HTR-8/SVneo (cell line): ENCODE results near the gene MTHFS.
"Not testable (repeated sequence)": the region's sequence is repeated elsewhere in the genome, so short reads cannot be mapped to it uniquely, and the experiment has no call there.

Experiments
- DNase-seq: peaks from one replicate; pipeline ENCODE4 v3.0.0; 2011; ENCODE audit warnings: low spot score, mixed read lengths; ENCODE audit not compliant: insufficient read length
- FAIRE-seq: peaks from 2 replicates; lab custom pipeline; 2011; peaks lifted over from hg19 to GRCh38; lab: Jason Lieb, UNC

Gene MTHFS

DNA sequence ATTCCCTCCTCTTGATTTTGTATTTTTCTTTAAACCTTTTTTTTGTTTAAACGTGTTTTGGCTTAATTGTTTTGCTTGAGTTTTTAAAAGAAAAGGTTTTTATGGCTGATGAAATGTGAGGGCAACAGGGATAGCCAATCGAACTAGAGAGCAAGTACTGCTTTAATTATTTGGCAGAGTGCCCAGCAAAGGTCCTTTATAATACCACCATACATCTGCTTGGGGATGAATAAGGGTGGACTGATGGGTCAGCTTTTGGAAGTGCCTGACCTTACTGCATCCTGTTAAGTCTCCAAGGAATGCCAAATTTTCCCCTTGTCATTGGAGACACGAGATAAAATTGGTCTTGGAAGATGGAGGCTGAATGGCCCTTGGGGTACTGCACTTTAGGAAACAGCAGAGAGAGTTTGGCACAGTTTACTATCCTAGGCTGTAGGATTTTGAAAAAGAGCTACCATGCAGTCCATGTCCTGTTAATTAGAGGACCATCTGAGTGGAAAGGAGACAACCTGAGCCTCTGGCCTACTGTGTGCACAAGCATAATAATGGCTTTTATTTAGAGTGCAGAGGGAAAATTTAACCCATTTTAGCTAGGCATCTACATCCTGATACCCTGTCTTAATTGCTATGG is 19.8 kb upstream of the MTHFS start:
- FAIRE-seq (no peak), DNase-seq (no peak)

DNA sequence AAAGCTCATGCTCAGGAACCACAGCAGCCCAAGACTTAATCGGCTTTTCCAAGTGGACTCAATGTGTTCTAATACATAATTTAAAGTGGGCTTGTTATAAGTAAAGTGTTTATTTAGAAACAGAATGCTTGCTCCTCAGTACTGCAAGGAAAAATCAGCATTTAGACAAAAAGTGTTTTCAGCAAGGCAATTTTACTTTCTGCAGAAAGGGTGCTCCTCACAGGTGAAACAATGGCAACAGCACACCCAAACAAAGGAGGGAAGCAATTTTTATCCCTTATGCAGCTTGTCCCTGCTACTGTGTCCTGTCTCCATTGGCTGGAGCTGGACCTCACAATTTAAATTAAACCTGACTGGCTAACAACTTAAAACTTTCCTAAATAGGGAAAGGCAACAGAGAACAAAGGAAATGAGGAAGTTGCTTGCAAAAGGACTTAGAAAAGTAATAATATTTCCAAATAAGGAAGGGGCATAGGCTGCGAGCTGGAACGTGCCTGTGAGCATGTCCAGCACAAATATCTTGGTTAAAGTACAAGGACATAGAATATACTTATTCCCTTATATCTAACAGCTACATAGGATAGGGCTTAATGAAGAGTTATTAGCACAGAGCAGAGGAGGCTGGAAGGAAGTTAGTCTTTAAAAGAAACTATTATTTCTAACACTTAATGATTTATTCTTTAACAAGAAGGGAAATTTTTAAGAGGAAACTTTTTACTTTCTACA is 19.1 kb upstream of the MTHFS start:
- not testable (repeated sequence) for DNase-seq, FAIRE-seq

DNA sequence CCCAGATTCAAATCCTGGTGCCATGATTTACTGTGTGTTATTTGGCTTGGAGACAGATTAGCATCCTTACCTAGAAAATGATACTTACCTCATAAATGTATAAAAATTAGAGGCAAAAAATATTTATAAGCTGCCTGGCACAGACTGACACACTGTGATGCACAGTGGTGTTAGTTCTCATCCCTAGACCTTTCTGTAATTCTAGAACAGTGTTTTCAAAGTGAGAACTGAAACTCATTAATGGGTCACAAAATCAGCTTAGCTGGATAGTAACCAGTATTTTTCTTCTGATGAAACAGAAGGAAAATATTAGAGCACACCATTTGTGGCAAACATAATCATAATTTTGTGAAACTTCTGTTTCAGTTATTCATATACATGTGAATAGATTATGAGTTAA is 17.9 kb upstream of the MTHFS start:
- DNase-seq (no peak), FAIRE-seq (no peak)

DNA sequence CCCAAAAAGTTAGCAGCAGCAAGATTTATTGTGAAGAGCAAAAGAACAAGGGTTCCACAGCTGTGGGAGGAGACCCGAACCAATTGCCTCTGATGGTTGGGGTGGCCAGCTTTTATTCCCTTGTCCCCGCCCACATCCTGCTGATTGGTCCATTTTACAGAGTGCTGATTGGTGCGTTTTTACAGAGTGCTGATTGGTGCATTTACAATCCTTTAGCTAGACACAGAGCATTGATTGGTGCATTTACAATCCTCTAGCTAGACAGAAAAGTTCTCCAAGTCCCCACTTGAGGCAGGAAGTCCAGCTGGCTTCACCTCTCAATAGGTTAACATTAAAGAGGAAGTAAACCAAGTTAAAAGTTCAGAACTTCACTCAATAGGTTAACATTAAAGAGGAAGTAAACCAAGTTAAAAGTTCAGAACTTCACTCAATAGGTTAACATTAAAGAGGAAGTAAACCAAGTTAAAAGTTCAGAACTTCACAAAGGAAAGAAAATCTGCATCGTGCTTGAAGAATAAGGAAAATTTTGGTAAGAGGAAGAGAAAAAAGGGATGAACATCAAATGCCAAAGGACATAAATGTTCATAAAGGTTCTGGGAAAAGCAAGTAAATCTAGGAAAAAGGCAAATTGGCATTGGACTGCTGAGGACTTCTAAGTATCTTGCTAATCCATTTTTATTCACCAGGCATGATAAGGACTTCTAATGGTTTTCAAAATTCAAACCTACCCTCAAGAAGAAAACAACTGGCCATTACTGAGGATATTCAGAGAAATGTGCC is 12.9 kb upstream of the MTHFS start:
- FAIRE-seq, DNase-seq: not testable (repeated sequence)

DNA sequence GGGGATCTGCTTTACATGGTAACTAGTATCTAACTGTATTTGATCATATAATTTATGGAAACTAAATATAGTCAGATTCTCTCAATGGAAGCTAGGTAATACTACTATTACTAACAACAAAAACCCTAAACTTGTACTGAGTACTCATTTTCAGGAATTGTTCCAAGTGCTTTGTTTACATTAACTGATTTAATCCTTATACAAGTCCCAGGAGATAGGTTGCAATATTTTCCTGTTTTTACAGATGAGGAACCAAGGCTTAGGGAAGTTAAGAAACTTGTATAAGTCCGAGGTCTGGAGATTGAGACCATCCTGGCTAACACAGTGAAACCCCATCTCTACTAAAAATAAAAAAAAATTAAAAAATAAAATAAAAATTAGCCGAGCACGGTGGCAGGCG is 7.5 kb upstream of the MTHFS start:
- no peak for FAIRE-seq

DNA sequence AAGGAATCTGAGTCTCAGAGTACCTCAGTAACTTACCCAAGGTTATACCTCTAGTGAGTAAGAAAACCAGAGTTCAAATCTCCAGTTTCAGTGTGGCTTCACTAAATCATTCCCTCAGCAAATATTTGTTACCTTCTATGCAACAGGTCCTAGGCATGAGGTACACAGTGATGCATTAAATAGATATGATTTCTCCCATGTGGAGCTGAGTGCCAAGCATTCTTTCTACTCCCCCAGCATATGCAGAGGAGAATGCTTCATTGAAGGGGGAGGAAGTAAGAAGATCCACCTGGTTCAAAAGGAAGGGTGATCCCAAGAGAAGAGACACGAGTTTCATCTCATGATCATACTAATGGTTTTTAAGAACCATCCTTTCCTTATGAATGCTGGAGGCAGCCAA is 6.8 kb upstream of the MTHFS start:
- FAIRE-seq = no peak
- DNase-seq = no peak

More for the DNA sequence above, 7.5 kb upstream of the MTHFS start:
- DNase-seq = no peak

DNA sequence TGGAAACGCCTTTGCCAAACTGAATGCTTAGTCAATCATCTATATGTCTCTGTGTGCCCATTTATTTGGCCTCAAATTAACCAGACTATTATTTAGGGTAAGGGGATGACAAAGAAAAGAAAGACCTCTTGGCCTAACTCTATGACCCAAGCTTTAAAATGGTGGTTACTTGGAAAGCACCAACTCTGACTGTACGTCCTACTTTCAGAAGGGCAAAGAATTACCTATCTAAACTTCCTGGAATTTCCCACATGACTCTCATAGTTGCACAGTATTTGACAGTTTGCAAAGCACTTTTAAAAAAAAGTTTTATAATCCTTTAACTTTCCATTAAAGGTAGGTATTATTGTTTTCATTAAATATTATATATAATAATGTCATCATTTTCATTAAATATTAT is 6.3 kb upstream of the MTHFS start:
- FAIRE-seq = no peak
- DNase-seq = no peak

DNA sequence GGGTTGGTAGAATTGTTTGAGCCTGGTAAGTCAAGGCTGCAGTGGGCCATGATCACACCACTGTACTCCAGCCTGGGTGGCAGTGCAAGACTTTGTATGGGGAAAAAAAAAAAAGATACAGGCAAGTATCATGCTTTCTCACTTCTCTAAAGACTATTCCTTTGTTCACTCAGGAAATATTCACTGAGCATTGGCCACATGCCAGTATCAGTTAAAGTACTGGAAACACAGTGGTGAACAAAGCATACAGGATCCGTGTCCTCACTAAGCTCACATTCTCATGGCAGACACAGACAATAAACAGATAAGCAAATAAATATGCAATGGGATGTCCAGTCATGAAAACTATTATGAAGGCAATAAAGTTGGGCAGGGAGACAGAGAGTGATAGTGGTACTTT is 5.1 kb upstream of the MTHFS start:
- no peak for FAIRE-seq
- DNase-seq = no peak

DNA sequence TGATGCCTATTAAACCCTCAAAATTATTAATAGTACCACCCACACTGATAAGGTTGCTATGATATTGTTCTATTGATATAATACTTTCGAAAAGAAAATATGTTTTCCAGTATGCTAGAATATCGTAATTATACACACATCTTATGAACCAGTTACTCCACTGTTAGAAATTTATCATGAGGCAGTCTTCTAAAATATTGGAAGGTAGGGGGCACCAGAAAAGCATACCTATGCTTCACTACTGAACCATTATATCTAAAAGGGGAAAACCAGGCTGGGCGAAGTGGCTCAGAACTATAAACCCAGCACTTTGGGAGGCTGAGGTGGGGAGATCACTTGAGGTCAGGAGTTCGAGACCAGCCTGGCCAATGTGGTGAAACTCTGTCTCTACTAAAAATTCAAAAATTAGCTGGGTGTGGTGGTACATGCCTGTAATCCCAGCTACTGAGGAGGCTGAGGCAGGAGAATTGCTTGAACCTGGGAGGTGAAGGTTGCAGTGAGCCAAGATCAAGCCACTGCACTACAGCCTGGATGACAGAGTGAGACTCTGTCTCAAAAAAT is 4.1 kb upstream of the MTHFS start:
- not testable (repeated sequence) for FAIRE-seq, DNase-seq

DNA sequence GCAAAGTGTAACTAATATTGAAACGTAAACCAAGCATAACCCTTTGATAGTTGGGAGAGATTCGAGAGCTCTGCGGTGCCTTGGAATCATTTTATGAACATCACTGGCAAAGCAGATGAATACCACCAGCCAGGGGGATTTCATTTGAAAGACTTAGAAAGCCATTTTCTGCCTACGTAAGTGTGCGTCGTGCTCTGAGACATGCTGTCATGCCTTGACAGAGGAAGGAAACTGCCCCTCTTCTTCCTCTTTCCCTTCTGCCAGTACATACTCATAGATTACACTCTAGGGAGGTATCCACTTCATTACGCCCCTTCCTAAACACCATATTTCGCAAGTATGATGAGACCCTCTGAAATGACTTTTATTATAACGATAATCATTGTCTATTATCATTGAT is 3.3 kb upstream of the MTHFS start:
- DNase-seq (no peak), FAIRE-seq (no peak)

DNA sequence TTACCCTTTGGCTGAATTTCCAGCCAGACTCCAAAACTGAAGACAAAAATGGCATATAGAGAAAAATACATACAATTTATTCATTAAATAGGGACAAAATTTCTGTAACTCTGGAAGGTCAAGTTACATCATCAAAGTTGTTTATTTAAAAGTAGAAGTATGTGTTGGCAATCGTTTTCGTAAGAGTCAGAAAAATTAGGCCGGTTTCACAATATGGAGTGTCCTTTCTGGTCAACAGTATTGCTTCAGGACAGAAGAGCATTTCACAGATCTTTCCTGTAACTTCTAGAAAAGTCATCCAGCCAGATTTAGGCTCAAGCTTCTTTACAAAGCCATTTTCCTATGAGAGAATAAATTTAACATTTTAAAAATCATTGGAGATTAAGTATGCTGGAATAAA is 2.0 kb upstream of the MTHFS start:
- FAIRE-seq, DNase-seq: not testable (repeated sequence)

DNA sequence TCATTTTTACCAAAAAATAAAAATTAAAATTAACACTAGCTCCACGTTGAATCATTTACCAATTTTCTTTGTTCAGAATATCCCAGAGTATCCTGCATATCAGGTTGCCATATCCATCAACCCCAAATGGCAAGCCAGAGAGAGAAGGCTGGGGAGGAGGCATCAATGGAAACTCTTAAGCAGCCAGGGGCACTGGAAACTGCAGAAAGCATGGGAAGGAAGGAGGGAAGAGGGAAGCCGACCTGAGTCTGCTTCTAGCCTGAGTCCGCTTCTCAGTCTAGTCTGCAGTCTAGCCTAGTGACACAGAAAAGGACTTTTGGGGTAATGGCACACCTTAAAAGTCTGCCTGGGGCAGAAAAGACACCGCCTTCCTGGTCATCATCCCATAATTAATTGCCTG is 1.6 kb upstream of the MTHFS start:
- no peak for FAIRE-seq
- DNase-seq = no peak

DNA sequence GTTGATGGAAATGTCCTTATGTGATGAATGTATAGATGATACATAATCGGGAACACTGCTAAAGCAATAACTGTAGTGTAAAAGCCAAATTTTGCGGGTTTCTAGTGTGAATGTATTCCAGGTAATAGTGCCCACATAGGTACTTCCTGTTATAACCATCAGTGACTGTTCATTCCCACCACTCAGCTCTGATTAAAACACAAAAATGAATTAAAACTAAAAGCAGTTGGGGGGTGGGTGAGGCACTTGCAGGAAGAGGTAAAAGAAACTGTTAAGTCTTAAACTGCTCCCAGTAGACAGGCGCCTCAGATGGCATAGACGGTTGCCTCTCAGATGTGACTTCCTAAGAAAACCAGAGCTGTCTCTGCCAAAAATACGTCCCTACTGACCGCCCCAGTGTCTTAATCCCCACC is 893 bp upstream of the MTHFS start:
- FAIRE-seq (no peak), DNase-seq (no peak)

DNA sequence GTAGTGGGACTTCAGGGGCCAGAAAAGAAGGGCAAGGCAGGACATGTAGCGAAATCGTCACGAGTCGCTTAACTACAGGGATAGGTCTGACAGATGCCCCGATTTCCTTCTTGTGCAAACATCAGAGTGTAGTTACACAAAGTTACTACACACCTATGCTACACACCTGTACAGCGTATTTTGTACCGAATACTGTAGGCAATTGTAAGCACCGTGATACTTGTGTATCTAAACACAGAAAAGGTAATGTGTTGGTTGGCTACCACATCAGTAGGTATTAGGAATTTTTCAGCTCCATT is 515 bp upstream of the MTHFS start:
- no peak for FAIRE-seq
- DNase-seq = no peak

DNA sequence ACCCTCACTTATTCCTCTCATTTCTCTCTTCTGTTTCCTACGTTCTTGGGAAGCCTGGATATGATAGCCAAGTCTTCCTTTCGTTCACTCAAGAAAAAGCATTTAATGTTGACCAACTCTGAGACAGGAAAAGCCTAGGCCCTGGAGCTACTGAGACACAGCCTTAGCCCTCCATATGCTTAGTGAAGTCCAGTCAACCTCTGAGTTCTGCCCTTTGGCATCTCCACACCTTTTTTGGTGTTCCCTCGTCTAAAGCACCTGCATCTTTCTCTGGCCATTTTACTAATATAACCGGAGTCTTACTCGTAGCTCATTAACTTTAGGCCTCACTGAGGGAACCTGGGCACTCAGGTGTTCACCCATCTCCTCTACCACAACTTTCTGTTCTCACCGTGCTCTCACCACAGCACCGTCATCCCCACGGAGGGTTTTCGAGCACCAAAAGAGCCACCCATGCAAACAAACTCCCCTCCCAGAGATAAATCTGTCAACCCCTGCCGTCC is 632 bp downstream of the MTHFS start:
- FAIRE-seq (no peak), DNase-seq (no peak)

DNA sequence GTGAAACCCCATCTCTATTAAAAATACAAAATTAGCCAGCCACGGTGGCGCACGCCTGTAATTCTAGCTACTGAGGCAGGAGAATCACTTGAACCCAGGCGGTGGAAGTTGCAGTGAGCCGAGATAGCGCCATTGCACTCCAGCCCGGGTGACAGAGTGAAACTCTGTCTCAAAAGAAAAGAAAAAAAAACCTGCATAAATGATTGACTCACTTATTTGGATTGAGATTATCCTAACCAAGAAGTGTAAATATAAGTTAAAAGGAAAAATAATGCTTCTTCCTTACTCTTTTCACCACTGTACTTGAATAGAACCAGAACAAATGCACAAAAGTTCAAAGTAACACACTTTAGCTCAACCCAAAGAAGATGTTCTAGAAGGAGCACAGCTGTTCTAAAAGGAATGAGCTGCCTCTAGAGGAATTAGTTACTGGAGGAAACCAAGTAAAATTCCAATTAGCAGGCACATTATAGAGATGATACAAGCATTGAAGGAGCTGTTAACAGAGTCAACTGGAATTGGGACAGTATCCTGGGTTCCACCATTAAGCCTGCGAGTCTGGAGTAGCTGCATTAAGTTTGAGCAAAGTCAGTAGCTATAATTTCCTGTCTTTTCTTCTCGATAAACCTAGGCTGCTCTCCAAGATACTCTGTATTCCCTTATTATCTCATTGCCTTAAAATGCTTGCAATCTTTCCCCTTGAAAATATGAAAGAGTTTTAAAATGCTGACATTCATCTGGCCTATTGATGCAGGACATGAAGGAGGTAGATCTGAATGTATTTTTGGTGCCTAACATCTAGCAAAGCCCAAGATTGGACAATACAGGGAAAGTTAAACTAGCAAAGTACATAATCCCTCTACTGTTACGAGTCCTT is 9.5 kb downstream of the MTHFS start:
- no peak for DNase-seq
- no peak for FAIRE-seq

DNA sequence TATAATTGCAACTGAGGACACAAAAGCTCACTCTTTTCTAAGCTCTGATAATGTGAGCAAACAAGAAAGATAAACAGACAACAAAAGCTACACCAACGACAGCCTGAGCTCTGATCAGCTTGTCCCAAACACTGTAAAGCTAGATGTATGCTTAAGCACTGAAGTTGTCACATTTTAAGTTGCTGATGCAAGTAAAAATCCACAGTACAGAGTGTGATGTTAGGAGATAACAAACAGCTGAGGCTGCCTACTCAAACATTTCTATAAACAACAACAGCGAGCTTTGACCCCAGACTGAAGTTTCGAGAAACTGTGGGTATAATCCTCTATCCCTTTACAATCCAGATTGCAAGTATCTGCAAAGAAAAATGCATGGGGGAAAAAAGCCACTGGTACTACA is 10.7 kb downstream of the MTHFS start:
- FAIRE-seq (no peak), DNase-seq (no peak)

DNA sequence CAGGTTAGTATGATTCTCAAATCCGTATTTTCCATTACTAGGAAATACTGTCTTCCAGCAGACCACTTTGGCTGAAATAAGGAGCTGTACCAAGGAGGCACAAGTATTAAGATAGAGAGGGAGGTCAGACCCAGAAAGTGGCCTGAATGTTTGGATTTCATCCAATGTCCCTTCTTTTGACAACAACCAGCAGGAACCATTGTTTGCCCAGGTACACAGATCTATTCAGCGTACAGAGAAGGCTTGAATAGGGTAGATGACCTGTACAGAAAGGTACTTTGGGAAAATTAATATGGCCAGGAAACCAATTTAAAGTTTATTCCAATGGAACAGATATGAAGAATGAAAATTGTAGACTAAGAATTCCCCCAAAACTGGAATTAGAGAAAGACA is 12.6 kb downstream of the MTHFS start:
- no peak for DNase-seq
- no peak for FAIRE-seq

DNA sequence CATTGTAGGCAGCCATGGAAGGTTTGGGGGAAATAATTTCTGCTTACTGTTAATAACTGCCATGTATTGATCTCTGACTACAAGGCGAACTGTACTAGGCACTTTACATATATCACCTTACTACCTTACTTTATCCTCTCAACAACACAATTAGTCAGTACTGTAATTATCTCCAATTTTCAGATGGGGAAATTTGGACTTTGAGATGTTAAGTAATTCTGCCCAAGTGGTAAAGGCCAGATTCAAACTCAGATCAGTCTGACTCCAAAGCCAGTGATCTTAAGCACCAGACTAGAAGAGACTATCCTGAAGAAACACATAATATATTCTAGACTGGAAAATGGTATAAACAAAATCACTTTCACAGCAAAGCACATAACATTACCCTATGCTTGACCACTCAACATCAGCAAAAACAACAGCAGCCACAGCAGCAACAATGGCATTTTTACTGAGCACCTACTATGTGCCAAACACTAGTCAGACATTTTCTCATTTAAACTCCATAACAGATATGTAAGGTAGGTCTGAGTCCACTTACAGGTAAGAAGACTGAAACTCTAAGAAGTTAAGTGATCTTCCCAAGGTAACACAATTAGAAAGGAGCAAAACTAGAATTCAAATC is 13.1 kb downstream of the MTHFS start:
- DNase-seq (no peak), FAIRE-seq (no peak)

DNA sequence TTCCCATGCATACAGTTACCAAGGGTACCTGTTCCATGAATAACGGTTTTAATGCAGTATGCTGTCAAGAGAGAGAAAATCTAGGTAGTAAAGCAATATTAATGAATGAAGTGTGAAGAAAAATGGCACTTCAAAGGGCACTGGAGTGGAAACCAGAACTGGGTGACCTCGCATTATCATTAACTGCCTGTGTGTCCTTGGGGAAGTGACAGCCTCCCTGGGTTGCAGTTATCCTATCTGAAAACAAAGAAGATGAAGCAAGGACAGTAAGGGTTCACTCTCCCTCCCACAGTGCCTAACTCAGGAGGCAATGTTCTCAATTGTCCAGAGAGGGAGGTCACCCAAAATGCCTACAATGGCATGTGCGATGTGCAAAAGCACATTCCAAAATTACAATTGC is 15.1 kb downstream of the MTHFS start:
- DNase-seq (no peak), FAIRE-seq (no peak)
